ENCODE results near the gene LGALSL.

The LGALSL gene

GRCh38 chr2:64419596-64420165 is 34.3 kb upstream of the LGALSL start:
- H3K27ac ChIP-seq (ENCODE audit: low read depth, low read length): no peak overlapping the region

GRCh38 chr2:64420677-64421076 is 33.3 kb upstream of the LGALSL start:
- H3K27ac ChIP-seq (ENCODE audit: low read depth, low read length): no peak overlapping the region
- no peaks in the 10 kb centered on the region for H3K9me3 ChIP-seq (ENCODE audit: control insufficient read depth in 1 of 2, low read length in 2 of 2)
- H3K36me3 ChIP-seq (ENCODE audit: control insufficient read depth in 1 of 2, insufficient read depth in 2 of 2, low read length in 2 of 2): no peaks in the 10 kb centered on the region
- no peaks in the 10 kb centered on the region for H3K27me3 ChIP-seq (ENCODE audit: control insufficient read depth in 1 of 2, insufficient read depth in 2 of 2, low read length in 2 of 2)
- no peak overlapping the region for H3K4me3 ChIP-seq (ENCODE audit: low read depth in 1 of 2, low read length in 2 of 2)
- H3K4me1 ChIP-seq (ENCODE audit: control insufficient read depth in 1 of 2, insufficient read depth in 2 of 2, low read length in 2 of 2): peaks cover 13 to 23% of the 10 kb centered on the region in 2 donors
- H3K9ac ChIP-seq (ENCODE audit: low read depth in 1 of 2, low read length in 2 of 2): no peak overlapping the region

More at GRCh38 chr2:64419596-64420165, 34.3 kb upstream of the LGALSL start:
- Histone ChIP-seq H3K9me3 (ENCODE audit: control insufficient read depth in 1 of 2, low read length in 2 of 2) (no peaks in the 10 kb centered on the region), H3K27me3 (ENCODE audit: control insufficient read depth in 1 of 2, insufficient read depth in 2 of 2, low read length in 2 of 2) (no peaks in the 10 kb centered on the region), H3K4me1 (ENCODE audit: control insufficient read depth in 1 of 2, insufficient read depth in 2 of 2, low read length in 2 of 2) (peaks cover 9 to 21% of the 10 kb centered on the region in 2 donors), H3K4me3 (ENCODE audit: low read depth in 1 of 2, low read length in 2 of 2) (no peak overlapping the region), H3K9ac (ENCODE audit: low read depth in 1 of 2, low read length in 2 of 2) (no peak overlapping the region), H3K36me3 (ENCODE audit: control insufficient read depth in 1 of 2, insufficient read depth in 2 of 2, low read length in 2 of 2) (no peaks in the 10 kb centered on the region)

DNA sequence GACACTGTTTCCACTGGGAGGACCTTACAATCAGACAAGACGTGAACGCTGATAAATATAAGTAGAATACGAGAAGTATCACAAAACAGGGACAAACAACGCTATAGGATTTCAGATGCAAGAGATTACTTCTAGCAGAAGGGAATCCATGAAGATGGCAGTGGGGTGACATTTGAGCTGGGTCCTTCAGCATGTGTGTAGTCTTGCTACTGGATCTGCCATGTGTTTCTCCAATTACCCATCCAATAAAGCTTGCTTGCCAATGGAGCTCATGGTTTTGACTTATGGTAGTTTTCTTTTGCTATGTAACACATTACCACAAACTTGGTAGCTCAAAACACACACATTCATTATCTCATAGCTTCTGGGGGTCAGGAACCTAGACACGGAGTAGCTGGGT is 32.8 kb upstream of the LGALSL start:
- Histone ChIP-seq H3K4me3 (ENCODE audit: low read depth in 1 of 2, low read length in 2 of 2) (no peak overlapping the region), H3K4me1 (ENCODE audit: control insufficient read depth in 1 of 2, insufficient read depth in 2 of 2, low read length in 2 of 2) (peaks cover 13 to 25% of the 10 kb centered on the region in 2 donors), H3K36me3 (ENCODE audit: control insufficient read depth in 1 of 2, insufficient read depth in 2 of 2, low read length in 2 of 2) (no peaks in the 10 kb centered on the region), H3K27ac (ENCODE audit: low read depth, low read length) (no peak overlapping the region), H3K9me3 (ENCODE audit: control insufficient read depth in 1 of 2, low read length in 2 of 2) (no peaks in the 10 kb centered on the region), H3K27me3 (ENCODE audit: control insufficient read depth in 1 of 2, insufficient read depth in 2 of 2, low read length in 2 of 2) (no peaks in the 10 kb centered on the region), H3K9ac (ENCODE audit: low read depth in 1 of 2, low read length in 2 of 2) (no peak overlapping the region)

DNA sequence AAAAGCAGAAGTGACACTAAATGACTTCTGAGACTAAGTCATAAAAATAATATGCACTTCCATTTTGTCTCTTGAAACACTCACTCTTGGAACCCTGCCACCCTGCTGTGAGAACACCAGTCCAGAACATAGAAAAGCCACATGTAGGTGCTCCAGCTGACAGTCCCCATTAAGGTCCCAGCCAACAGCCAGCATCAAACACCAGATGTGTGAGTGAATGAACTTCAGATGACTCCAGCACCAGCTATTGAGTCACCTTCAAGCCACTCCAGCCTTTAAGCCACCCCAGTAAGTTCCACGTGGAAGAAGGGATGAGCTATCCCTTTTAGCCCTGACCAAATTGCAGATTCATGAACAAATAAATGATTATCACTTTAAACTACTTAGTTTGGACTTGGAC is 31.5 kb upstream of the LGALSL start:
- H3K4me1 ChIP-seq (ENCODE audit: control insufficient read depth in 1 of 2, insufficient read depth in 2 of 2, low read length in 2 of 2): peaks cover 13 to 30% of the 10 kb centered on the region in 2 donors
- no peak overlapping the region for H3K27ac ChIP-seq (ENCODE audit: low read depth, low read length)
- no peak overlapping the region for H3K4me3 ChIP-seq (ENCODE audit: low read depth in 1 of 2, low read length in 2 of 2)
- H3K36me3 ChIP-seq (ENCODE audit: control insufficient read depth in 1 of 2, insufficient read depth in 2 of 2, low read length in 2 of 2): no peaks in the 10 kb centered on the region
- H3K27me3 ChIP-seq (ENCODE audit: control insufficient read depth in 1 of 2, insufficient read depth in 2 of 2, low read length in 2 of 2): no peaks in the 10 kb centered on the region
- no peaks in the 10 kb centered on the region for H3K9me3 ChIP-seq (ENCODE audit: control insufficient read depth in 1 of 2, low read length in 2 of 2)
- no peak overlapping the region for H3K9ac ChIP-seq (ENCODE audit: low read depth in 1 of 2, low read length in 2 of 2)

DNA sequence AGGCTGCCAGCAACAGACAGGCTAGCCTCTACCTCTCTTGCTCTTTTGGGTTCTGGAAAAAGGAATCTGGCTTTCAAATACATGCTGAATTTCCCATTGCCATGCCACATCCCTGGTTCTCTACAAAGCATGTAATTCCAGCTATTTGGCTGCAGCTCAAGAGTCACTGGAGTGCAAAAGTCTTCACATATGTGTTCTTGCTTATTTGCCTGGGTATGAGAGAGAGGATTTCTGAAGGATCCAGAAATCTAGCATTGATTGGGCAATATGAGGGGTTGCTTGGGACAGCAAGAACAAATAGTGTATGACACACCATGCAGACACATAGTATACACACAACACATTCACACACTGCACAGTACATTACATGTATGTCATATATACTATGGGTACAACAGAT is 30.7 kb upstream of the LGALSL start:
- Histone ChIP-seq H3K4me1 (ENCODE audit: control insufficient read depth in 1 of 2, insufficient read depth in 2 of 2, low read length in 2 of 2) (peaks cover 13 to 30% of the 10 kb centered on the region in 2 donors), H3K27ac (ENCODE audit: low read depth, low read length) (no peak overlapping the region), H3K27me3 (ENCODE audit: control insufficient read depth in 1 of 2, insufficient read depth in 2 of 2, low read length in 2 of 2) (no peaks in the 10 kb centered on the region), H3K9ac (ENCODE audit: low read depth in 1 of 2, low read length in 2 of 2) (no peak overlapping the region), H3K9me3 (ENCODE audit: control insufficient read depth in 1 of 2, low read length in 2 of 2) (no peaks in the 10 kb centered on the region), H3K4me3 (ENCODE audit: low read depth in 1 of 2, low read length in 2 of 2) (no peak overlapping the region), H3K36me3 (ENCODE audit: control insufficient read depth in 1 of 2, insufficient read depth in 2 of 2, low read length in 2 of 2) (no peaks in the 10 kb centered on the region)

GRCh38 chr2:64424416-64424987 is 29.5 kb upstream of the LGALSL start:
- no peak overlapping the region for H3K9ac ChIP-seq (ENCODE audit: low read depth in 1 of 2, low read length in 2 of 2)
- no peaks in the 10 kb centered on the region for H3K9me3 ChIP-seq (ENCODE audit: control insufficient read depth in 1 of 2, low read length in 2 of 2)
- H3K27ac ChIP-seq (ENCODE audit: low read depth, low read length): no peak overlapping the region
- no peak overlapping the region for H3K4me3 ChIP-seq (ENCODE audit: low read depth in 1 of 2, low read length in 2 of 2)
- no peaks in the 10 kb centered on the region for H3K36me3 ChIP-seq (ENCODE audit: control insufficient read depth in 1 of 2, insufficient read depth in 2 of 2, low read length in 2 of 2)
- no peaks in the 10 kb centered on the region for H3K27me3 ChIP-seq (ENCODE audit: control insufficient read depth in 1 of 2, insufficient read depth in 2 of 2, low read length in 2 of 2)
- peaks cover 13 to 30% of the 10 kb centered on the region in 2 donors for H3K4me1 ChIP-seq (ENCODE audit: control insufficient read depth in 1 of 2, insufficient read depth in 2 of 2, low read length in 2 of 2)

DNA sequence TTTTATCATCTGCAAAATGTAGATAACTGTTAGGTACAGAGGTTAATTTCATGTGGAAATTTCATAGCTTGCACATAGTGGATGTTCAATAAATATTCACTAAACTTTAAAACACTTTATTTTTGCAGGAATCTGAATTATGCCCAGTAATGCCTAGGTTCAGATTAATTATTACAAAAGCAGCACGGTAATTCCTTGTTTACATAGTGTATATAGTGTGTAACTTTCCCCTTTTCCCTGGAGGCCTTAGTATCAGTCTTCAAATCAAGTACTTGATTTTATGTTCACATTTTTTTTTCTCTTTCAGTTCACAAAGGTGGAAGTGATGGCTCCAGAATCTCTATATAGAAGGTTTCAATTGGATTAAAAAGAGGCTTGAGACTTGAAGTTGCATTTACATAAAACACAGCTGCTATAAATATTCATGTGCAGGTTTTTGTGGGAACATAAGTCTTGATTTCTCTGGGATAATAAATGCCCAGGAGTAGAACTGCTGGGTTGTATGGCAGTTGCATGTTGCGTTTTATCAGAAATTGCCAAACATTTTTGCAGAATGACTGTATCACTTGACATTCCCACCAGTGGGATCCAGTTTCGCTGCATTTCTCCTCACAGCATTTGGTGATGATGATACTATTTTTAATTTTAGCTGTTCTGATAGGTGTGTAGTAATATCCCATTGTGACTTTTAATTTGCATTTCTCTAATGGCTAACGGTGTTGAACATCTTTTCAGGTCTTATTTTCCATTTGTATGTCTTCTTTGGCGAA is 27.6 kb upstream of the LGALSL start:
- Histone ChIP-seq H3K9ac (ENCODE audit: low read depth in 1 of 2, low read length in 2 of 2) (no peak overlapping the region), H3K27ac (ENCODE audit: low read depth, low read length) (no peak overlapping the region), H3K9me3 (ENCODE audit: control insufficient read depth in 1 of 2, low read length in 2 of 2) (no peaks in the 10 kb centered on the region), H3K27me3 (ENCODE audit: control insufficient read depth in 1 of 2, insufficient read depth in 2 of 2, low read length in 2 of 2) (no peaks in the 10 kb centered on the region), H3K4me3 (ENCODE audit: low read depth in 1 of 2, low read length in 2 of 2) (no peak overlapping the region), H3K4me1 (ENCODE audit: control insufficient read depth in 1 of 2, insufficient read depth in 2 of 2, low read length in 2 of 2) (peaks cover 13 to 22% of the 10 kb centered on the region in 2 donors), H3K36me3 (ENCODE audit: control insufficient read depth in 1 of 2, insufficient read depth in 2 of 2, low read length in 2 of 2) (no peaks in the 10 kb centered on the region)

DNA sequence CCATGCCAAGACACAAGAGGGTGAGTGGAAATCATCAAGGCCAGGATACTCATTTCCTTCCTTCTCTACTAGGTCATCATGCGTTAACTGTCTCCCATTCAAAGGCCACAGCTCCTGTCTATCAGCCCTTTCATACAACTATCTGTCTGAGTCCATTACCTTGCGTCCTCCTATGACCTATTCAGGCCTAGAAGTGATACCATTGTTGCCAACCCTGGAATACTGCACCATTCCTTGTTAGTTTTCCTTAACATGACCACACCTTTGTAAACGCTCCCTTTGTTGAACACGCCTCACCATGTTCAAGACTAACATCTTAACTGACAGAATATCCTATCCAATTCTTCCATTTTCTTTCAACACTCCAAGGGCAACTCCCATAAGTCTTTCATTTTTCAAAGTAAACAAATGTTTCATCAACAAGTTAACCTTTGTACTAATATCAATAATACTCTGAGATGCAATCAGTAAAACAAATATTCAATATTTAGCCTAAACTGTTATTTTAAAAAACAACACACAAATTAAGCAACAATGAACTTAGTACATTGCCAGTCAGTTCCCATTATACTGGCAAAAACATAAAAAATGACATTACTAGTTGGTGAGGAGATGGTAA is 19.8 kb upstream of the LGALSL start:
- peaks cover 3 to 9% of the 10 kb centered on the region in 2 donors for H3K4me1 ChIP-seq (ENCODE audit: control insufficient read depth in 1 of 2, insufficient read depth in 2 of 2, low read length in 2 of 2)
- no peaks in the 10 kb centered on the region for H3K36me3 ChIP-seq (ENCODE audit: control insufficient read depth in 1 of 2, insufficient read depth in 2 of 2, low read length in 2 of 2)
- no peaks in the 10 kb centered on the region for H3K9me3 ChIP-seq (ENCODE audit: control insufficient read depth in 1 of 2, low read length in 2 of 2)
- H3K27me3 ChIP-seq (ENCODE audit: control insufficient read depth in 1 of 2, insufficient read depth in 2 of 2, low read length in 2 of 2): no peaks in the 10 kb centered on the region
- no peak overlapping the region for H3K27ac ChIP-seq (ENCODE audit: low read depth, low read length)
- no peak overlapping the region for H3K4me3 ChIP-seq (ENCODE audit: low read depth in 1 of 2, low read length in 2 of 2)
- H3K9ac ChIP-seq (ENCODE audit: low read depth in 1 of 2, low read length in 2 of 2): no peak overlapping the region

- Histone ChIP-seq H3K36me3 (ENCODE audit: control insufficient read depth in 1 of 2, insufficient read depth in 2 of 2, low read length in 2 of 2) (no peaks in the 10 kb centered on the region), H3K4me1 (ENCODE audit: control insufficient read depth in 1 of 2, insufficient read depth in 2 of 2, low read length in 2 of 2) (peaks cover 3 to 15% of the 10 kb centered on the region in 2 donors), H3K9me3 (ENCODE audit: control insufficient read depth in 1 of 2, low read length in 2 of 2) (no peaks in the 10 kb centered on the region), H3K4me3 (ENCODE audit: low read depth in 1 of 2, low read length in 2 of 2) (no peak overlapping the region), H3K27me3 (ENCODE audit: control insufficient read depth in 1 of 2, insufficient read depth in 2 of 2, low read length in 2 of 2) (no peaks in the 10 kb centered on the region), H3K27ac (ENCODE audit: low read depth, low read length) (no peak overlapping the region), H3K9ac (ENCODE audit: low read depth in 1 of 2, low read length in 2 of 2) (no peak overlapping the region)
Observed at GRCh38 chr2:64437883-64438282, 16.1 kb upstream of the LGALSL start.

DNA sequence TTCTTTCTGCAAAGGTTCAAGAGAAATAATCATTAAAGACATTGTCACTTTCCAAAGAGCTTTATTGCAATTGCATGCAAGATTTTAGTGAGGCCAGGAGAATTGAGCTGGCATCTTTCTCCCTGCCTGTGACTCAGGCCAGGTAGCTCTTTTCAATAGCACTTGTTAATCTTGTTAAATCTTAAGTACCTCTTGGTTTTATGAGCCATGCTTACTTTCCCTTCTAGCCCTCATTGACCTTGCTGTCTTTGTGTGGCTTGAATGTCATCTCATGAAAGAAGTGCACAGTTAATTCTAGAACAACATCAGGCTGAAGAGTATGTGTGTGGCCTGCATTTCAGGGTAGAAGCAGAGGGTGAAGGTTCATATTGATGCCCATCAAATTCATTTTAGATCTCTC is 14.8 kb upstream of the LGALSL start:
- H3K9me3 ChIP-seq (ENCODE audit: control insufficient read depth in 1 of 2, low read length in 2 of 2): no peaks in the 10 kb centered on the region
- peaks cover 0 to 9% of the 10 kb centered on the region in 2 donors for H3K4me1 ChIP-seq (ENCODE audit: control insufficient read depth in 1 of 2, insufficient read depth in 2 of 2, low read length in 2 of 2)
- no peaks in the 10 kb centered on the region for H3K36me3 ChIP-seq (ENCODE audit: control insufficient read depth in 1 of 2, insufficient read depth in 2 of 2, low read length in 2 of 2)
- H3K4me3 ChIP-seq (ENCODE audit: low read depth in 1 of 2, low read length in 2 of 2): no peak overlapping the region
- H3K9ac ChIP-seq (ENCODE audit: low read depth in 1 of 2, low read length in 2 of 2): no peak overlapping the region
- no peak overlapping the region for H3K27ac ChIP-seq (ENCODE audit: low read depth, low read length)
- H3K27me3 ChIP-seq (ENCODE audit: control insufficient read depth in 1 of 2, insufficient read depth in 2 of 2, low read length in 2 of 2): no peaks in the 10 kb centered on the region
